Breast epithelium (tissue), 3 donors: Measurements from ENCODE around the gene MS4A5.

Experiments used
- CTCF ChIP-seq, 3 donors: fragments of 450-650 bp; IDR thresholded peaks; one replicate each; pipeline ENCODE4 v1.5.1; 2016 to 2017; ENCODE audit warnings: antibody characterized with exemption in 3 of 3, mild to moderate bottlenecking in 3 of 3, moderate library complexity in 3 of 3
- POLR2A ChIP-seq: fragments of 450-650 bp; IDR thresholded peaks from one replicate; pipeline ENCODE4 v1.6.1; 2016; ENCODE audit warnings: antibody characterized with exemption, mild to moderate bottlenecking, moderate library complexity
- POLR2AphosphoS5 ChIP-seq, 3 donors: sonication (generic); formaldehyde crosslinking; IDR thresholded peaks; one replicate each; pipeline ENCODE4 v1.6.1; 2017; ENCODE audit warnings: antibody characterized with exemption in 3 of 3

- TF ChIP-seq CTCF (IDR thresholded peaks at IDR 0.05) (no peak), POLR2A (no peak), POLR2AphosphoS5 (IDR thresholded peaks at IDR 0.05) (no peak)
These were observed 63.2 kb downstream of the MS4A5 start, which contains the start of gene MS4A12 for GRCh38 chr11:60492488-60493009.
